Ramos (cell line): Measurements from ENCODE around the gene KIR2DL3.
"Not testable (repeated sequence)": the region's sequence is repeated elsewhere in the genome, so short reads cannot be mapped to it uniquely, and the experiment has no call there.

Experiments
- in situ Hi-C: fragments of 300-500 bp; cut with MboI; formaldehyde crosslinking; loops from one replicate; pipeline ENCODE4 v1.14.3; 2022; ENCODE audit warnings: low sequenced_read_pairs; ENCODE audit not compliant: unreplicated experiment

KIR2DL3 gene

DNA sequence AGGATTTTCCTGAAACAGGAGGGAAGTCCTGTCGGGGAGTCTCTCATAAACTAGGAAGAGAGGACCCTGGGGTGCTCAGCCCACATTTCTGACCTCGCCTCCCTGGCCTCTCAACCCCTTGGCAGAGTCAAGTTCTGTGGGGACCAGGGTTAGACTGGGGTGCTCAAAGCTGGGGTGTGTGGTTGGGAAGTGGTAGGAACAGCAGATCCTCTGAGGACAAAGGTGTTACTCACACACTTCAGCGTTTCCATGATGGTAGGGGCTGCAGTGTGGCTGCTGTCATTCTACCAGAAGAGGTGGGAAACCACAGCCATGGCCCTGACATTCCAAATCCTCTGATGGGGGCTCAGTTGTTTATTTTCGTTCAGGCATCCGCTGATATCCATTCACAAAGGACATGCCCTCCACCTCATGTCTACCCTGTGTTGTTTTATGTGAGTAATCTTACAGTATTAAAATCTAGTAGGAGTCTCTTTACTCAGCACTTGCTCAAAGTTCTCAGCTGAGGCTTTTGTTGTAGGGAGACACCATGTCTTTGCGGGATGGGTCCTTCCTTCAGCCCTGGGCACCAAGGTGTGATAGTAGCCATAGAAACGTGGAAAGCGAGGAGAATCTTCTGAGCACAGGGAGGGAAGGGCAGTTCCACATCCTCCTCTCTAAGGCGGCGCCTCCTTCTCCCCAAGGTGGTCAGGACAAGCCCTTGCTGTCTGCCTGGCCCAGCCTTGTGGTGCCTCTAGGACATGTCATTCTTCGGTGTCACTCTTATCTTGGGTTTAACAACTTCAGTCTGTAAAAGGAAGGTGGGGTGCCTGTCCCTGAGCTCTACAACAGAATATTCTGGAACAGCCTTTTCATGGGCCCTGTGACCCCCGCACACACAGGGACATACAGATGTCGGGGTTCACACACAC lies 1.5 kb downstream of the KIR2DL3 start:
- in situ Hi-C loops: no loop called here

DNA sequence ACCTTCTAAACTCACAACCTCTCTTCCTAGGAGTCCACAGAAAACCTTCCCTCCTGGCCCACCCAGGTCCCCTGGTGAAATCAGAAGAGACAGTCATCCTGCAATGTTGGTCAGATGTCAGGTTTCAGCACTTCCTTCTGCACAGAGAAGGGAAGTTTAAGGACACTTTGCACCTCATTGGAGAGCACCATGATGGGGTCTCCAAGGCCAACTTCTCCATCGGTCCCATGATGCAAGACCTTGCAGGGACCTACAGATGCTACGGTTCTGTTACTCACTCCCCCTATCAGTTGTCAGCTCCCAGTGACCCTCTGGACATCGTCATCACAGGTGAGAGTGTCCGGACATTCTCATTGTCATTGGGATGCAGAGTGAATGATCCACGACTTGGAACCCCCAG lies 3.6 kb downstream of the KIR2DL3 start:
- in situ Hi-C loops: not testable (repeated sequence)

DNA sequence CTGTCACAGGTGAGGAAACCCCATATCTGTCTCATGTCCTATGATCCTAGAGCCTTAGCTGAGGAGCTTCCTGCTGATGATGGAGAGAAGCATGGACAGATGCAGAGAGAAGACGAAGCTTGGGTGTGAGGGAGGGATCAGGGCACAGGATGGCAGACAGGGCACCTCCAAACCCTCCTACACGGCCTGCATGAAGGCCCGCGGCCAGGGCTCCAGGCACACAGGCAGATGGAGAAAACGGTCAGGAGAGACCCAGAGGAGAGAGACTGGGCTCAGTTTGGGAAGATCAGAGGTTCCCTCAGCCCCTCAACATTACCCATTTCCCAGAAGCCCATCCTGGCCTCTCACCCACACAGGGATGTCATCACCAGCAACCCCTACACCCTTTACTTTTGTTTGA lies 5.8 kb downstream of the KIR2DL3 start:
- in situ Hi-C loops: not testable (repeated sequence)

DNA sequence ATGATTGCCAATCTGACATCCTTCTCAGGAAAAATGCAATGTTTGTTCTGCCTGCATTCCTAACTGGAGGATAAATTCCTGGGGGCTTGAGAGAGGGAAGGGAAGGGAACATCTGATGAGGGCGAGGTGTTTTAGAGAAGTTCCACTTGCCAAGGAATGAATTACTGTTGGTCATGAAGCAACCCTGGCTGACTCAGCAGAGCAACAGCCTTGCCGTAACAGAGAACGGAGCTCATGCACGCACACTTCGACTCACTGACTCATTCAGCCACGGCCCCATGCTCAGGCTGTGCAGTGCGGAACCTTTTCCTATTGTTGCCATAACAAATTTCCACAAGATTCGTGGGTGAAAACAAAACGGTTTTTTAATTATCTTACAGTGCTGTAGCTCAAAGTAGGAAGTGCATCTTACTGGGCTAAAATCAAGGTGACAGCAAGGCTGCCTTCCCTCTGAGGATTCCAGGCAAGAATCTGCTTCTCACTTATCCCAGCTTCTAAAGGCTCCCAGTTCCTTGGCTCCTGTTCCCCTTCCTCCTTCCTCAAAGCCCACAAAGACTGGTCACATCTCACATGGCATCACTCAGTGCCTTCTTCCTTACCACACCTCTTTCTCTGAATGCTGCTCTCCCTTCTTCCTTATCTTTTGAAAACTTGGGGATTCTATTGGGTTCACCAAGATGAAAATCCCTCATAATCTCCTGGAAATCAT lies 9.5 kb downstream of the KIR2DL3 start:
- in situ Hi-C loops: not testable (repeated sequence)

DNA sequence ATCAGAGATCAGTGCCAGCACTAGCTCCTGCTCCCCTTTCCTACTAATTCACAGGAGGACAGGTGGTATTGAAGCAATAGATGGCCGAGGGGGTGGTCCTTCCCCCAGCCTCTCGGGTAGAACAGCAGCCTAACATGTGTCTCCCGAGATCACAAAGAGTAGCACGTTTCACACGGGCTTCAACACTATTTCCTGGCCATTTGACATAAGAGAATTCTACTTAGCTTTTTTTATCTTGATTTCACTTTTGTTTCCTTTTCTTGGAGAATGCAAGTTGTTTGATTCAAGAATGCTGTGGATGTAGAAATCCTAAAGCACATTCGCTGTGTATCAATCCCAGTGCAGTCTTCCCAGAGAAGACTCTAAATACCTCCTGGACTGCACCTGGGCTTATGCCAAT lies 12.0 kb downstream of the KIR2DL3 start:
- in situ Hi-C loops: not testable (repeated sequence)

DNA sequence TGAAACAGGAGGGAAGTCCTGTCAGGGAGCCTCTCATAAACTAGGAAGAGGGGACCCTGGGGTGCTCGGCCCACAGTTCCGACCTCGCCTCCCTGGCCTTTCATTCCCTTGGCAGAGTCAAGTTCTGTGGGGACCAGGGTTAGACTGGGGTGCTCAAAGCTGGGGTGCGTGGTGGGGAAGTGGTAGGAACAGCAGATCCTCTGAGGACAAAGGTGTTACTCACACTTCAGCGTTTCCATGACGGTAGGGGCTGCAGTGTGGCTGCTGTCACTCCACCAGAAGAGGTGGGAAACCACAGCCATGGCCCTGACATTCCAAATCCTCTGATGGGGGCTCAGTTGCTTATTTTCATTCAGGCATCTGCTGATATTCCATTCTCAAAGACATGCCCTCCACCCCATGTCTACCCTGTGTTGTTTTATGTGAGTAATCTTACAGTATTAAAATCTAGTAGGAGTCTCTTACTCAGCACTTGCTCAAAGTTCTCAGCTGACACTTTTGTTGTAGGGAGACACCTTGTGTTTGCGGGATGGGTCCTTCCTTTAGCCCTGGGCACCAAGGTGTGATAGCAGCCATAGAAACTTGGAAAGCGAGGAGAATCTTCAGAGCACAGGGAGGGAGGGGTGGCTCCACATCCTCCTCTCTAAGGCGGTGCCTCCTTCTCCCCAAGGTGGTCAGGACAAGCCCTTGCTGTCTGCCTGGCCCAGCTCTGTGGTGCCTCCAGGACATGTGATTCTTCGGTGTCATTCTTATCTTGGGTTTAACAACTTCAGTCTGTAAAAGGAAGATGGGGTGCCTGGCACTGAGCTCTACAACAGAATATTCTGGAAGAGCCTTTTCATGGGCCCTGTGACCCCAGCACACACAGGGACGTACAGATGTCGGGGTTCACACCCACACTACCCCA lies 18.1 kb downstream of the KIR2DL3 start:
- in situ Hi-C loops: not testable (repeated sequence)

DNA sequence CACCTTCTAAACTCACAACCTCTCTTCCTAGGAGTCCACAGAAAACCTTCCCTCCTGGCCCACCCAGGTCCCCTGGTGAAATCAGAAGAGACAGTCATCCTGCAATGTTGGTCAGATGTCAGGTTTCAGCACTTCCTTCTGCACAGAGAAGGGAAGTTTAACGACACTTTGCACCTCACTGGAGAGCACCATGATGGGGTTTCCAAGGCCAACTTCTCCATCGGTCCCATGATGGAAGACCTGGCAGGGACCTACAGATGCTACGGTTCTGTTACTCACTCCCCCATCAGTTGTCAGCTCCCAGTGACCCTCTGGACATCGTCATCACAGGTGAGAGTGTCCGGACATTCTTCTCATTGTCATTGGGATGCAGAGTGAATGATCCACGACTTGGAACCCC lies 20.3 kb downstream of the KIR2DL3 start:
- in situ Hi-C loops: not testable (repeated sequence)

DNA sequence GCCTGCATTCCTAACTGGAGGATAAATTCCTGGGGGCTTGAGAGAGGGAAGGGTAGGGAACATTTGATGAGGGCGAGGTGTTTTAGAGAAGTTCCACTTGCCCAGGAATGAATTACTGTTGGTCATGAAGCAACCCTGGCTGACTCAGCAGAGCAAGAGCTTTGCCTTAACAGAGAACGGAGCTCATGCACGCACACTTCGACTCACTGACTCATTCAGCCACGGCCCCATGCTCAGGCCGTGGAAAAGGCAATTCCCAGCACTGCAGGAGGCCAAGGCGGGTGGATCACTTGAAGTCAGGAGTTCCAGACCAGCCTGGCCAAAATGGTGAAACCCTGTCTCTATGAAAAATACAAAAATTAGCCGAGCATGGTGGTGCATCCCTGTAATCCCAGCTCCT lies 25.9 kb downstream of the KIR2DL3 start:
- in situ Hi-C loops: not testable (repeated sequence)

DNA sequence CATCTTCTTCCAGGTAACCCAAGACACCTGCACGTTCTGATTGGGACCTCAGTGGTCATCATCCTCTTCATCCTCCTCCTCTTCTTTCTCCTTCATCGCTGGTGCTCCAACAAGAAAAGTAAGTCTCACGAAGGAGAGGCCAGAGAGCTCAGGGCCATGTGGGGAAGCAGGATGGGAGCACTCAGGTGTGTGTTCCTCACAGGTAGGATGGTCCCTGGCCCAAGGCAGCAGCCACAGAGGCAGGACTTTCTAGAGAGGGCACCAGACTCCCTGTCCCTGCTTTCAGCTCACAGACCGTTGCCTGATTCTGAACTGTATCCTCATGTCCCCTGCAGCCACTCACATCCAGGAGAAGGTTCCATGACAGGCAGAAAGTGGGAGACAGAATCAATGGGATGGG lies 28.2 kb downstream of the KIR2DL3 start:
- in situ Hi-C loops: not testable (repeated sequence)

DNA sequence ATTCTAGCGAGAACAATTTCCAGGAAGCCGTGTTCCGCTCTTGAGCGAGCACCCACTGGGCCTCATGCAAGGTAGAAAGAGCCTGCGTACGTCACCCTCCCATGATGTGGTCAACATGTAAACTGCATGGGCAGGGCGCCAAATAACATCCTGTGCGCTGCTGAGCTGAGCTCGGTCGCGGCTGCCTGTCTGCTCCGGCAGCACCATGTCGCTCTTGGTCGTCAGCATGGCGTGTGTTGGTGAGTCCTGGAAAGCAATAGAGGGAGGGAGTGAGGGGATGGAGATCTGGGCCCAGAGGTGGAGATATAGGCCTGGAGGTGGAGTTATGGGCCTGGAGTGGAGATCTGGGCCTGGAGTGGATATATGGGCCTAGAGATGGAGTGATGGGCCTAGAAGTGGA lies 31.3 kb downstream of the KIR2DL3 start, which contains the start of gene KIR2DL1:
KIR2DL1 (plus strand) TSS at position 148 of the 400 bp plus-strand sequence; CDS start at position 206, 58 bp downstream.
- in situ Hi-C loops: not testable (repeated sequence)

DNA sequence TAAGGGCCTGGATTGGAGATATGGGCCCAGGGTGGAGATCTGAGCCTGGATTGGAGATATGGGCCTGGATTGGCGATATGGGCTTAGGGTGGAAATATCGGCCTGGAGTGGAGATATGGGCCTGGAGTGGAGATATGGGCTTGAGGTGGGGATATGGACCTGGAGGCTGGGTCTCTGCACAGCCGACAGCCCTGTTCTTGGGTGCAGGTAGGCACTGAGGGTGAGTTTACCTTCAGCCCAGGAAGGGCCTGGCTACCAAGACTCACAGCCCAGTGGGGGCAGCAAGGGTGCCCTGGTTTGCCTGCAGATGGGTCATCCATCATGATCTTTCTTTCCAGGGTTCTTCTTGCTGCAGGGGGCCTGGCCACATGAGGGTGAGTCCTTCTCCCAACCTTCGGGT lies 32.2 kb downstream of the KIR2DL3 start:
- in situ Hi-C loops: not testable (repeated sequence)

DNA sequence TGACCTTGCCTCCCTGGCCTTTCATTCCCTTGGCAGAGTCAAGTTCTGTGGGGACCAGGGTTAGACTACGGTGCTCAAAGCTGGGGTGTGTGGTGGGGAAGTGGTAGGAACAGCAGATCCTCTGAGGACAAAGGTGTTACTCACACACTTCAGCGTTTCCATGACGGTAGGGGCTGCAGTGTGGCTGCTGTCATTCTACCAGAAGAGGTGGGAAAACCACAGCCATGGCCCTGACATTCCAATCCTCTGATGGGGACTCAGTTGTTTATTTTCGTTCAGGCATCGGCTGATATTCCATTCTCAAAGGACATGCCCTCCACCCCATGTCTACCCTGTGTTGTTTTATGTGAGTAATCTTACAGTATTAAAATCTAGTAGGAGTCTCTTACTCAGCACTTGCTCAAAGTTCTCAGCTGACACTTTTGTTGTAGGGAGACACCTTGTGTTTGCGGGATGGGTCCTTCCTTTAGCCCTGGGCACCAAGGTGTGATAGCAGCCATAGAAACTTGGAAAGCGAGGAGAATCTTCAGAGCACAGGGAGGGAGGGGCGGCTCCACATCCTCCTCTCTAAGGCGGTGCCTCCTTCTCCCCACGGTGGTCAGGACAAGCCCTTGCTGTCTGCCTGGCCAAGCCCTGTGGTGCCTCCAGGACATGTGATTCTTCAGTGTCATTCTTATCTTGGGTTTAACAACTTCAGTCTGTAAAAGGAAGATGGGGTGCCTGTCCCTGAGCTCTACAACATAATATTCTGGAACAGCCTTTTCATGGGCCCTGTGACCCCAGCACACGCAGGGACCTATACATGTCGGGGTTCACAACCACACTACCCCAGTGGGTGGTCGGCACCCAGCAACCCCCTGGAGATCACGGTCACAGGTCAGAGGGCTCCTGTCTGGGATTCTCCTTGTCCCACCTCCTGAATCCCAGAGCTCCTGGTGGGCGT lies 33.0 kb downstream of the KIR2DL3 start:
- in situ Hi-C loops: not testable (repeated sequence)

DNA sequence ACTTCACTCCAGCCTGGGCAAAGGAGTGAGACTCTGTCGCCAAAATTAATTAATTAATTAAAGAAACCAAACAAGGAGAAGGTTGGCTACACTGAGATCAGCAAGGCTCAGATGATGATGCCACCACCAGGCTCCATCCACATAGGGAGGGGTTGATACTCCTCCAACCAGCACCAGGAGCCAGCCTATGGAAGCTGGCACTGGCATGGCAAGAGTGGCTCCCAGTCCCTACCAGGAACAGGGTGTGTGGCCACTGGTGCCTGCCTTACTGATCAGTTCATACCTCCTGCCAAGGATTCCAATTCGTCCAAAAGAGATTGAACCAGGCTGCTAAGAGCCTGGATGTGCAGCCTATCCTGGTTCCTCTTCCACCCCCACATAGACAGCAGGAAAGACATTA lies 34.4 kb downstream of the KIR2DL3 start:
- in situ Hi-C loops: not testable (repeated sequence)

DNA sequence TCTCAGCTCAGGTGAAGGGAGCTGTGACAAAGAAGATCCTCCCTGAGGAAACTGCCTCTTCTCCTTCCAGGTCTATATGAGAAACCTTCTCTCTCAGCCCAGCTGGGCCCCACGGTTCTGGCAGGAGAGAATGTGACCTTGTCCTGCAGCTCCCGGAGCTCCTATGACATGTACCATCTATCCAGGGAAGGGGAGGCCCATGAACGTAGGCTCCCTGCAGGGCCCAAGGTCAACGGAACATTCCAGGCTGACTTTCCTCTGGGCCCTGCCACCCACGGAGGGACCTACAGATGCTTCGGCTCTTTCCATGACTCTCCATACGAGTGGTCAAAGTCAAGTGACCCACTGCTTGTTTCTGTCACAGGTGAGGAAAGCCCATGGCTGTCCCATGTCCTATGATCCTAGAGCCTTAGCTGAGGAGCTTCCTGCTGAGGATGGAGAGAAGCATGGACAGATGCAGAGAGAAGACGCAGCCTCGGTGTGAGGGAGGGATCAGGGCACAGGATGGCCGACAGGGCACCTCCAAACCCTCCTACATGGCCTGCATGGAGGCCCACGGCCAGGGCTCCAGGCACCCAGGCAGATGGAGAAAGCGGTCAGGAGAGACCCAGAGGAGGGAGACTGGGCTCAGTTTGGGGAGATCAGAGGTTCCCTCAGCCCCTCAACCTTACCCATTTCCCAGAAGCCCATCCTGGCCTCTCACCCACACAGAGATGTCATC lies 36.9 kb downstream of the KIR2DL3 start:
- in situ Hi-C loops: not testable (repeated sequence)

DNA sequence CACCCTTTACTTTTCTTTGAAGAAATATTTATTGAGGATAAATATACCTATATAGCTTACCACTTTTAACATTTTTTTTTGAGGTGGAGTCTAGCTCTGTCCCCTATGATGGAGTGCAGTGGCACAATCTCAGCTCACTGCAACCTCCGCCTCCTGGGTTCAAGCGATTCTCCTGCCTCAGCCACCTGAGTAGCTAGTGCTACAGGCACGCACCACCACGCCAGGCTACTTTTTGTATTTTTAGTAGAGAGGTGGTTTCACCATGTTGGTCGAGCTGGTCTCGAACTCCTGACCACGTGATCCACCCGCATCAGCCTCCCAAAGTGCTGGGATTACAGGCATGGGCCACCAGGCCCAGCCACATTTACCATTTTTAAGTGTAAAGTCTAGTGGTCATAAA lies 37.5 kb downstream of the KIR2DL3 start:
- in situ Hi-C loops: not testable (repeated sequence)

DNA sequence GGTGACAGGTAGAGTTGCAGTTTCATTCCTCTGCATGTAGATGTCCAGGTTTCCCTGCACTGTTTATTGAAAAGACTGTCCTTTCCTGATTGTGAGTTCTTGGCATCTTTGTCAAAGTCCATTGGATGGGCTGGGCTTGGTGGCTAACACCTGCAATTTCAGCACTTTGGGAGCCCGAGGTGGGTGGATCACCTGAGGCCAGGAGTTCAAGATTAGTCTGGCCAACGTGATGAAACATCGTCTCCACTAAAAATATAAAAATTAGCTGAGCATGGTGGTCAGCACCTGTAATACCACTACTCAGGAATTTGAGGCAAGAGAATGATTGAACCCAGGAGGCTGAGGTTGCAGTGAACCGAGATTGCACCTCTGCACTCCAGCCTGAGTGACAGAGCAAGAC lies 39.5 kb downstream of the KIR2DL3 start:
- in situ Hi-C loops: not testable (repeated sequence)

DNA sequence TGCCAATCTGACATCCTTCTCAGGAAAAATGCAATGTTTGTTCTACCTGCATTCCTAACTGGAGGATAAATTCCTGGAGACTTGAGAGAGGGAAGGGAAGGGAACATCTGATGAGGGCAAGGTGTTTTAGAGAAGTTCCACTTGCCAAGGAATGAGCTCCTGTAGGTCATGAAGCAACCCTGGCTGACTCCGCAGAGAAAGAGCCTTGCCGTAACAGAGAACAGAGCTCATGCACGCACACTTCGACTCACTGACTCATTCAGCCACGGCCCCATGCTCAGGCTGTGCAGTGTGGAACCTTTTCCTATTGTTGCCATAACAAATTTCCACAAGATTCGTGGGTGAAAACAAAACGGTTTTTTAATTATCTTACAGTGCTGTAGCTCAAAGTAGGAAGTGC lies 40.6 kb downstream of the KIR2DL3 start:
- in situ Hi-C loops: not testable (repeated sequence)

DNA sequence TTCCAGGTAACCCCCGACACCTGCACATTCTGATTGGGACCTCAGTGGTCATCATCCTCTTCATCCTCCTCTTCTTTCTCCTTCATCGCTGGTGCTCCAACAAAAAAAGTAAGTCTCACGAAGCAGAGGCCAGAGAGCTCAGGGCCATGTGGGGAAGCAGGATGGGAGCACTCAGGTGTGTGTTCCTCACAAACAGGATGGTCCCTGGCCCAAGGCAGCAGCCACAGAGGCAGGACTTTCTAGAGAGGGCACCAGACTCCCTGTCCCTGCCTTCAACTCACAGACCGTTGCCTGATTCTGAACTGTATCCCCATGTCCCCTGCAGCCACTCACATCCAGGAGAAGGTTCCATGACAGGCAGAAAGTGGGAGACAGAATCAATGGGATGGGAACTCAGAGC lies 44.6 kb downstream of the KIR2DL3 start:
- in situ Hi-C loops: not testable (repeated sequence)
